HG03457 (cell line): ENCODE measurements around the gene TRAF7.
"Not testable (repeated sequence)": the region's sequence is repeated elsewhere in the genome, so short reads cannot be mapped to it uniquely, and the experiment has no call there.

Source experiments
- ATAC-seq: cut with Tn5 transposase; IDR thresholded peaks from one replicate; pipeline ENCODE4 v1.9.1; 2021; ENCODE audit warnings: moderate number of reproducible peaks; ENCODE audit not compliant: unreplicated experiment

The TRAF7 gene

DNA sequence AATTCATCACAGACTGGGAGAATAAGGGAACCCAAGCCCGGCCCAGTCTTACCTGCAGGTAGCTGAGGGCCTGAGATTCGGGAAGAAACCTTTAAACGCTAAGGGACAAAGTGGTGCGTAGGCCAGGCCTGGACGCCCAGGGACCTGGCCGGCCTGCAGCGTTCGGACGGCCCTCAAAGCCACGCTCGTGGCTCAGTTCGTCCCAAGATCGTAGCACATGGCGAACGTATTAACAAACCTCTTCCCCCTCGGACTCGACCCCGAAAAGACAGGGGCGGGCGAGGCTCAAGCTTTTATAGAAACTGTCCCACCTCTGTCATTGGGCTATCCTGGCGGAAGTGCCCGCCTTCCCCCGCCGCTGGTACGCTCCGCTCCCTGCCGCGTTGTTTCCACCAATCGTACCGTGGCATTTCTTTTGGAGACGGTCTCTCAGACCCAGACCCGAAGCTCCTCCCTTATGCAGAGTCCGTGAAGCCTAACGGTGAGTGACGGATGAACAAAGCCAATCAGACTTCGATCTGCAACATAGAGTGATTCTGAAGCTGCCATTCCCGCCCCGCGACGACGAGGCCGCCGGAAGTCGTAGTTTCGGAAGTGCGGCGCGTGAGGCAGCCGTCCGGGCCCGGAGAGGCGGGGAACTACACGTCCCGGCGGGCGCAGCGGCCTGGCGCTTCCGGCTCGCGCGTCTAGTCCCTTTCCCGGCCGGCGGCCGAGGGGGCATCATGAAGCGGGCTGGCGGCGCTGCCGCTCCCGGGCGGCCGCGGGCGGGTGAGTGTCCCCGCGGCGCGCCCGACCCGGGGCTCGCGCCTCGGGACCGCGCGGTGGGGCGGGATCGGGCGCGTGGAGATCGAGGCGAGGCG is at the start of gene TRAF7:
Gene TRAF7 (plus strand): TSS at position 692 of the 860 bp plus-strand sequence. CDS start 8,139 bp downstream, outside the sequence.
- peak; percentile 74 for ATAC-seq

- ATAC-seq = not testable (repeated sequence)
Observed at GRCh38 chr16:2106211-2106610, 49.4 kb upstream of the TRAF7 start.

DNA sequence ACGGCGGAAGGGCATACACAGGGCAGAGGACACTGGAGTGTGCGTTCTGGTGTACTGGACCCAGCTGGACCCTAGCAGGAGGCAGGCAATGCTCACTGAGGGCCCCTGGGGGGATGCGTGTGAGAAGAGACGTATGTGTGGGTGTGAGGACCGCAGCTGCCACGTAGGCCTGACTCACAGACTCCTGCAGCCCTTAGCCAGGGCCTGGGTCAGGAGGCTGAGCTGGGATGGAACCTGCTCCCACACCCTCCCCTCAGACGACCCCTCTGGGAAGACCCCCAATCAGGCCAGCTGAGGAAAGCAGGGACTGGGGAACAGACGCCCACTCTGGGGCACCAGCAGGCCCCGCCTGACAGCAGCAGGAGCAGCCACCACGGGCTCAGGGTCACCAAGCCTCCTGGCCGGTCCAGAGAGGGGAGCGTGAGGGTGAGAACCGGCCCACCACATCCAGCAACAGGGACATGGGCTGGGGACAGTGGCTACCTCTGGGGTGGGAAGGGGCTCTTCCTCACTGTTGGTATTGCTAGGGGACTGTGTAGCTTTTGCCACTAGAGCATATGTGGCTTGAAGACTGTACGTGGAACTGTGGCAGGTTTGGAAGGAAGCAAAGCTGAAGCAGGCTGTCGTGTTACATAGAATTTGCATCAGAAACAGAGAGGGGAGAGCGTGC is 48.3 kb upstream of the TRAF7 start:
- ATAC-seq = not testable (repeated sequence)

GRCh38 chr16:2107791-2108125 is 47.8 kb upstream of the TRAF7 start:
- not testable (repeated sequence) for ATAC-seq

GRCh38 chr16:2108446-2109270 is 46.9 kb upstream of the TRAF7 start:
- ATAC-seq = not testable (repeated sequence)

- not testable (repeated sequence) for ATAC-seq
Observed at GRCh38 chr16:2109271-2109580, 46.4 kb upstream of the TRAF7 start.

- ATAC-seq = not testable (repeated sequence)
Observed at GRCh38 chr16:2109872-2110271, 45.7 kb upstream of the TRAF7 start.

DNA sequence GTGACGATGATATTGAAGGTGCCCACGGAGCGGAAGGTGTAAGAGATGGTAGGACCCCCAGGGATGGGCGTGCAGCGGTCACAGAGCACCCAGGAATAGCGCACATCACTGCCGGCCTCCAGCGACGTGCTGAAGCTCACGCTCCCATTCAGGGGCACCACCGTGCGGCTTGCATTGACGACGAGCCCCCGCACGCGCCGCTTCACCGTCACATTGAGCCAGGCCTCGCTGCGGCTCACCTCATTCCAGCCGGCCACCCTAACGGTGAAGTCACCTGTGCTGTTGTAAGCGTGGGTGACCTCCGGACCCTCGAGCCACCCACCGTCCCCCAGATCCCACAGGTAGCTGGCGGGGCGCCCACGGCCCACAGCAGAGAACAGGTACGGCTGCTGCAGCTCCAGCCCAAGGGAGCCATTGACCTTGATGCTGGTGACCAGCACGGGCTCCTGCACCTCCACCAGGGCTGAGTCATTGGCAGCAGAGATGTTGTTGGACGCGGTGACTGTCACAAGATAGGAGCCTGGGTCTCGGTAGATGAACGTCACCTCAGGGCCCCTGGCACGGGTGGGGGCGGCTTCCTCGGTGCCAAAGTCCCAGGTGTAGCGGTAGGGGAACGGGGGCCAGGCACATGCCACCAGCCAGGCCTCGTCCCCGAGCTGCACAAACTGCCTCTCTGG is 45.1 kb upstream of the TRAF7 start:
- not testable (repeated sequence) for ATAC-seq

- not testable (repeated sequence) for ATAC-seq
Observed at GRCh38 chr16:2111009-2111353, 44.6 kb upstream of the TRAF7 start.

DNA sequence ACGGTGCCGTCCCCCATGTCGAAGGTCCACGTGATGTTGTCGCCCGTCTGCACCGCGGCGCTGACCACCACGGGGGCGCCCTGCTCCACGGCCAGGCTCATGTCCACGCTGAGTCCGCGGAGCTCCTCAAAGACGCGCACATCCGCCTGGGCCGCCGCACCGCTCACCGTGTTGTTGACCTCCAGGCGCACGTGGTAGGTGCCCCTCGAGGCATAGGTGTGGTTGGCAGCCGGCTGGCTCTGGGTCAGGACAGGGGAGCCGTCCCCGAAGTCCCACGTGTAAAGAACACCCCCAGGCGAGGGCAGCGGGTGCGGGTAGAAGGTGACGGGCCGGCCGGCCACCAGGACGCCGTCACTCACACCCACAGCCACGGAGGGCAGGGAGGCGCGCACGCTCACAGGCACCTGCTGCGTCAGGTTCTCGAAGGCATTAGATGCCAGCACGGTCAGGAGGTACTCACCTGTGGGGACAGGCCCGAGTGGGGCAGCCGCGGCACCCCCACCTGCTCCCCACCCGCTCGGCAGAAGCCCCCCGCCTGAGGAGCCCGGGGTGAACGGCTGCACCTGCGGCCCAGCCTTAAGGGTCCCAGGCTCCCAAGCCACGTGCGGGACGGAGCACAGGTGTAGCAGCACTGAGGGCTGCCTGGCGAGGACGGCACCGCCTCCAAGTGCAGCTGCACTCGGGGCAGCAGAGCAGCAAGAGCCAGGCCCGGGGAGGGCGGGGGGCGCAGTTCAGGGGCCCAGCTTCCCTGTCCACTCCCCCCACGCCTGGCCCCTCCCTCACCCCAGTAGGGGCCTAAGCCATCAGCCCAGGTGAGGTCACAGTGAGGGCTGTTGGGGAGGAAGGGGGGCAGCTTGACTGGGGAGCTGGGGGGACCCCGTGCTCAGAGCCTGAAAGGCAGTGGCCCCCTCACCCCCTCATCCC is 43.9 kb upstream of the TRAF7 start:
- not testable (repeated sequence) for ATAC-seq

GRCh38 chr16:2112539-2113106 is 43.0 kb upstream of the TRAF7 start:
- not testable (repeated sequence) for ATAC-seq

DNA sequence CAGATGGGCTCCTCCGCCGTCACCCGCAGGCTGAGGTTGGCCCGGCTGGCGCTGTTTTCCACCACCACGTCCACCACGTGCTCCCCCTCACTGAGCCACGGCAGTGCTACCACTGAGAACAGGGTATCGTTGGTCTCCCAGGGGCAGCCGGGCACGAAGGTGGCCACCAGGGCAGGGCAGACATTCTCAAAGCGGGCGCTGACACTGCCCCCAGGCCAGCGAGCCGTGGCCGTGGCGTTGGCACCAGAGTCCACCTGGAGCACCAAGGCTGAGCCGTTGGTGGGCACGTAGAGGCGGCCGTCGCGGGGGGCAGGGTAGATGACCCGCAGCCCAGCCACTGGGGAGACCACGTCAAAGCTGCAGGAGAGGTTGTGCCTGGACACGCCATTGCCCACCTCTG is 41.4 kb upstream of the TRAF7 start:
- not testable (repeated sequence) for ATAC-seq

- not testable (repeated sequence) for ATAC-seq
Observed at GRCh38 chr16:2114885-2115590, 40.5 kb upstream of the TRAF7 start.

- ATAC-seq = no peak
Observed at GRCh38 chr16:2115591-2115973, 40.0 kb upstream of the TRAF7 start.

- not testable (repeated sequence) for ATAC-seq
Observed at GRCh38 chr16:2116428-2116827, 39.2 kb upstream of the TRAF7 start.

DNA sequence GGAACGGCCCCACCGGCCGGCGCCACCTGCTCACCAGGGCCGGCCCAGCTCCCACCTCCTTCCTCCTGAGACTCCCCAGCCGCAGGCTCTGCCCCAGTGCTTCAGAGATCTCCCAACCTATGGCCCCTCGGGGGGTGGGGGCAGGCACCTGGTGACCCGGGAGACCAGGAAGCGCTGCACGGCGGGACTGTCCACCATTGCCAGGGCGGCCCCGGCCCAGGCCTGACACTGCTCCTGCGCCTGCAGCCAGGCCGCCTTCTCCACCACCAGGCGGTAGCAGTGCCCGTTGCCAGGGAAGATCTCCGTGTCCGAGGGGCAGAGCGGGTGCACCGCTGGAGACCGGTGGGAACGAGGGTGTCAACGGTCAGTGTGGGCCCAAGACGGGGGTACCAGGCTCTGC is 38.2 kb upstream of the TRAF7 start:
- not testable (repeated sequence) for ATAC-seq

DNA sequence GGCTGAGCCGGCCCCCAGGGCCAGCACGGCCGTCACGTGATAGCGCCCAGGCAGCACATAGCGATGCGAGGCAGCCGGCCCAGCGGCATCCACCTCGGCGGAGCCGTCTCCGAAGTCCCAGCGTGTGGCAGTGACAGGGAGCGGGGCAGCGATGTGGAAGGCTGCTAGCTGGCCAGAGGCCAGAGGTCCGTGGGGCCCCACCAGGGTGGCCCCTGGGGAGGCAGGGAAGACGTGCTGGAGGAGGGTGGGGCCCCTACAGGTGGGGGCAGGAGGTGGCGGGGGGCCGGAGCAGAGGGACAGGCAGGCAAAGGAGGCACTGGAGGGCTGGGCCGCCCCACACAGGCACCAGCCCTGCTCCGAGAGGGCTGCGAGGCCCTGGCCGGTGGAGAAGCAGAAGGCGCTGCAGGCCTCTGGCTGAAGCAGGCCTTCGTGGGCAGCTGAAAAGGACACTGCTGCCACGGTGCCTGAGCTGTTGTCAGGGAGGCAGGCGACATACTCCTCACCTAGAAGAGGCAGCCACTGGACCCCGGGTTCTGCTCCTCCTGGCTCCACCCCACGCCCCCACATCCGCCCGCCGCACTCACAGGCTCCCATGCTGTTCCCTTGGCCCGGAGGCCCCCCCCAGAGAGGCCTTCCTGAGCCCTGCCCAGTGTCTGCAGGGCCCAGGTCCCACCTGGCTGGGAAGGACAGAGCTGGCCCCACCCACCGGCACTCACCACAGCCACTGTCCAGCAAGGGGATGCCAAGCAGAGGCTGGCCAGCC is 37.4 kb upstream of the TRAF7 start:
- ATAC-seq = not testable (repeated sequence)

DNA sequence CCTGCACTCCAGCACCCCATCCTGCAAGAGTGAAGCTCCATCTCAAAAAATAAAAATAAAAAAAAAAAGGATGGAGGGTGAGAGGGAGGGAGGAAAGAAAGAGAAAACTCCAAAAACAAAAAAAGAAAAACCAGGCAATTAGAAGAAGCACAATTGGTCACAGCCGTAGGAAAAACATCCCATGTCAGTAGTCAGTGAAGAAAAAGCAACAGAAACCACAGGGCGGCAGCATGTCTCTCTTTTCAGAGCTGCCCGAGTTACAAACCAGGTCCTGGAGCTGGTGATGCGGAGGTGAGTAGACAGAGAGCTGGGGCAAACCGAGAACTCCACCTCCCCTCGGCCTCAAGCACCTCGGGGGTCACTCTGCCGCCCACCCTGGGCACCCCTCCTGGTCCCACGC is 34.3 kb upstream of the TRAF7 start:
- ATAC-seq = not testable (repeated sequence)
